DOHH2 (cell line): ENCODE data around the gene ORAI2.
A peak's percentile ranks its signal among the peaks of the same experiment; 100 is the strongest.

Experiments used
- H3F3A ChIP-seq: fragments of 200-600 bp; sonication (generic), shearing (Covaris generic); 2 replicates; pipeline ENCODE4 v1.6.0; 2016; ENCODE audit warnings: antibody characterized with exemption, mild to moderate bottlenecking; ENCODE audit not compliant: control insufficient read depth, insufficient read depth
- H3K27ac ChIP-seq: fragments of 200-600 bp; sonication (generic); 2 replicates; pipeline ENCODE4 v1.5.1; 2014; ENCODE audit warnings: low read depth, mild to moderate bottlenecking, low read length, moderate library complexity
- H3K27me3 ChIP-seq: fragments of 200-600 bp; sonication (generic); 2 replicates; pipeline ENCODE4 v1.6.1; 2014; ENCODE audit warnings: mild to moderate bottlenecking, low read length, mixed read lengths; ENCODE audit not compliant: control insufficient read depth
- H3K36me3 ChIP-seq: fragments of 200-600 bp; sonication (generic); 2 replicates; pipeline ENCODE4 v1.6.1; 2014; ENCODE audit warnings: mild to moderate bottlenecking, low read length, moderate library complexity, mixed read lengths; ENCODE audit not compliant: control insufficient read depth
- H3K4me1 ChIP-seq: fragments of 200-600 bp; sonication (generic); 2 replicates; pipeline ENCODE4 v1.6.1; 2014; ENCODE audit warnings: mild to moderate bottlenecking, low read length, mixed read lengths; ENCODE audit not compliant: control insufficient read depth
- H3K4me2 ChIP-seq: fragments of 200-600 bp; sonication (generic); 2 replicates; pipeline ENCODE4 v1.6.0; 2014; ENCODE audit warnings: mild to moderate bottlenecking, low read length, moderate library complexity
- H3K4me3 ChIP-seq: fragments of 200-600 bp; sonication (generic); 2 replicates; pipeline ENCODE4 v1.5.1; 2014; ENCODE audit warnings: mild to moderate bottlenecking, low read length, mixed read lengths
- H3K79me2 ChIP-seq: fragments of 200-600 bp; sonication (generic); 2 replicates; pipeline ENCODE4 v1.6.1; 2014; ENCODE audit warnings: mild to moderate bottlenecking, low read length, mixed read lengths; ENCODE audit not compliant: control insufficient read depth
- H3K9me2 ChIP-seq: fragments of 200-600 bp; sonication (generic); replicated peaks from 2 replicates; pipeline ENCODE4 v1.6.1; 2014; ENCODE audit warnings: mild to moderate bottlenecking, low read length, mixed read lengths; ENCODE audit not compliant: control insufficient read depth
- H3K9me3 ChIP-seq: fragments of 200-600 bp; sonication (generic); 2 replicates; pipeline ENCODE4 v1.6.1; 2014; ENCODE audit warnings: antibody characterized with exemption, low read length, mixed read lengths; ENCODE audit not compliant: control insufficient read depth, insufficient read depth
- H4K20me1 ChIP-seq: fragments of 200-600 bp; sonication (generic); 2 replicates; pipeline ENCODE4 v1.6.0; 2014; ENCODE audit warnings: low read depth, mild to moderate bottlenecking, antibody characterized with exemption, low read length, moderate library complexity; ENCODE audit not compliant: control insufficient read depth, insufficient read depth
- EZH2phosphoT487 ChIP-seq: fragments of 200-600 bp; sonication (generic); IDR thresholded peaks from 2 replicates; pipeline ENCODE4 v1.6.1; 2017; ENCODE audit warnings: borderline replicate concordance, mild to moderate bottlenecking, antibody characterized with exemption, low read length, moderate library complexity, mixed read lengths
- TF ChIP-seq, protein P1 (sequence below): fragments of 200-600 bp; sonication (generic); IDR thresholded peaks from one replicate; pipeline ENCODE4 v1.5.1; 2014; ENCODE audit warnings: antibody characterized with exemption, mild to moderate bottlenecking, low read depth, low read length; ENCODE audit not compliant: poor library complexity, severe bottlenecking

Gene ORAI2

DNA sequence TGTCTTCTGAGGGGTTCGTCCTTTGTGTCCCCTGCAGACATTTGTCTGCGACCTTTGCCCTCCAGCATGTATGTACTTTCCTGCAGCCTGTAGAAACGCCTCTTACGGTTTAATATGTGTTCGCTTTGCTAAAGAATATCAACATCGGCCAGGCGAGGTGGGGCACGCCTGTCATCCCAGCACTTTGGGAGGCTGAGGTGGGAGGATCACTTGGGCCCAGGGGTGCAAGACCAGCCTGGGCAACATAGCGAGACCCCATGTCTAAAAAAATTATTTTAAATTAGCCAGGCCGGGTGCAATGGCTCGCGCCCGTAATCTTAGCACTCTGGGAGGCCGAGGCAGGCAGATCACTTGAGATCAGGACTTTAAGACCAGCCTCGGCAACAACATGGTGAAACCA, 15.8 kb downstream of the ORAI2 start:
- Histone ChIP-seq H3K79me2 (peaks cover 36% of the 10 kb centered on the region), H3K4me1 (peaks cover 48% of the 10 kb centered on the region)
- TF ChIP-seq, protein P1, sequence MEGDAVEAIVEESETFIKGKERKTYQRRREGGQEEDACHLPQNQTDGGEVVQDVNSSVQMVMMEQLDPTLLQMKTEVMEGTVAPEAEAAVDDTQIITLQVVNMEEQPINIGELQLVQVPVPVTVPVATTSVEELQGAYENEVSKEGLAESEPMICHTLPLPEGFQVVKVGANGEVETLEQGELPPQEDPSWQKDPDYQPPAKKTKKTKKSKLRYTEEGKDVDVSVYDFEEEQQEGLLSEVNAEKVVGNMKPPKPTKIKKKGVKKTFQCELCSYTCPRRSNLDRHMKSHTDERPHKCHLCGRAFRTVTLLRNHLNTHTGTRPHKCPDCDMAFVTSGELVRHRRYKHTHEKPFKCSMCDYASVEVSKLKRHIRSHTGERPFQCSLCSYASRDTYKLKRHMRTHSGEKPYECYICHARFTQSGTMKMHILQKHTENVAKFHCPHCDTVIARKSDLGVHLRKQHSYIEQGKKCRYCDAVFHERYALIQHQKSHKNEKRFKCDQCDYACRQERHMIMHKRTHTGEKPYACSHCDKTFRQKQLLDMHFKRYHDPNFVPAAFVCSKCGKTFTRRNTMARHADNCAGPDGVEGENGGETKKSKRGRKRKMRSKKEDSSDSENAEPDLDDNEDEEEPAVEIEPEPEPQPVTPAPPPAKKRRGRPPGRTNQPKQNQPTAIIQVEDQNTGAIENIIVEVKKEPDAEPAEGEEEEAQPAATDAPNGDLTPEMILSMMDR = no peak
- TF ChIP-seq EZH2phosphoT487 = no peak

DNA sequence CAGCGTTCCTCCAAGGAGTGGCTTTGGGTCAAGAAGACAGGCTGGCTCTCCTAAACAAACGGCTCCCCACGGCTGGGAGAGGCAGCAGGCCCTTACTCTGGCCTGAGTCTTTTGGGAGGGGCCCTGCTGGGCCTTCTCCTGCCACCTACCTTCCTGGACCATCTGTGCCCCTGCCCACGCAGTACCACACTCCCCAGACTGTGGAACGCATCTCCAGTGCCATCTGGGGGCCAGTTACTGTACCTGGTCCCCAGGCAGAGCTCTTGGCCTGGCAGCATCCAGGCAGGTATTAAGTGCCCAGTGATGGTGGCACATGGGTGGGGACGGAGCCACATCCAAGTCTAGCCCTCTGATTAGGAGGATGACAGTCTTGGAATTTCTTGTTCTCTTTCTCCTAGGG, 16.9 kb downstream of the ORAI2 start:
- Histone ChIP-seq H3K9me2 (no peaks in the 10 kb centered on the region), H3K36me3 (peaks cover 37% of the 10 kb centered on the region), H3K4me3 (no peak overlapping the region), H3K27me3 (no peaks in the 10 kb centered on the region), H3K79me2 (peaks cover 30% of the 10 kb centered on the region), H3F3A (peaks cover 28% of the 10 kb centered on the region), H4K20me1 (peaks cover 6% of the 10 kb centered on the region; the same call in 1 of the 2 replicates), H3K4me1 (peaks cover 37% of the 10 kb centered on the region), H3K4me2 (no peak overlapping the region), H3K9me3 (no peaks in the 10 kb centered on the region), H3K27ac (no peak overlapping the region; the same call in 1 of the 2 replicates)
- TF ChIP-seq, protein P1 = peak; percentile 83
- TF ChIP-seq EZH2phosphoT487 = no peak

More for the DNA sequence above, 15.8 kb downstream of the ORAI2 start:
- Histone ChIP-seq H3K4me3 (no peak overlapping the region), H3K27me3 (no peaks in the 10 kb centered on the region), H3K27ac (no peak overlapping the region), H3F3A (peaks cover 30% of the 10 kb centered on the region), H3K9me2 (no peaks in the 10 kb centered on the region), H3K9me3 (no peaks in the 10 kb centered on the region), H3K36me3 (peaks cover 46% of the 10 kb centered on the region), H3K4me2 (no peak overlapping the region), H4K20me1 (peaks cover 6% of the 10 kb centered on the region; the same call in 1 of the 2 replicates)

DNA sequence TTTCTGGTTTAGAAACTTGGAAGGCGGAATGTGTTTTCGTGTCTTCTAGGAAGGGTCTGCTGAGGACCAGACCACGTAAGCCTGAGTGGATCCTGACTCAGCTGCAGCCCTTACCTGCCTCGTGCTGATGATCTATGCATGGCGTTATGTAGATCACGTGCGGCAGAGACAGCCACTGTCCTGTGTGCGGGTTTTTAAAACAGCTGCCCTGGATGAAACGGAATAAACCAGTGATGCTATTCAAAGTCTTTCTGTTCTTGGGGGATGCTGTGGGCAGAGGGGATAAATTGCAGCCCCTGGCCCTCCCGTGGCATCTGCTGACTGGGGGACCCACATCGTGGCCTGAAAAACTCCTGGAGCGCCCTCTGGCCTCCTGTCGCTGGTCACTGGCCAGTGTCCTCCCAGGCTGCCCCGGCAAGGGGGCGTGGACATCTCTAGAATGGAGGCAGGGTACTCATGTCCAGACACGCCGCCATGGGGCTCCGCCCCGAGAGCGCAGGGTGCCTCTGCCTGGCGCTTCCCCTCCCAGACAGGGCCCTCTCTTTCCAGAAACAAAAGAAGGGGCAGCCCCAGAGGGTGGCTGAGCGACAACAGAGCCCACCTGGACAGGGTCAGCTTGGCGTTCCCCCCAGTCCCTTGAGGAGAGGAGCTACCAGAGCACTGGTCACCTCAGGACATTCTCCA, 18.1 kb downstream of the ORAI2 start:
- no peak for TF ChIP-seq EZH2phosphoT487
- TF ChIP-seq, protein P1 = no peak
- peaks cover 24% of the 10 kb centered on the region for H3K4me1 ChIP-seq
- H4K20me1 ChIP-seq = peaks cover 10% of the 10 kb centered on the region; the same call in 1 of the 2 replicates
- H3K79me2 ChIP-seq = peaks cover 17% of the 10 kb centered on the region
- H3K36me3 ChIP-seq = peaks cover 31% of the 10 kb centered on the region
- peaks cover 23% of the 10 kb centered on the region for H3F3A ChIP-seq
- H3K27ac ChIP-seq = no peak overlapping the region
- no peak overlapping the region for H3K4me3 ChIP-seq
- H3K4me2 ChIP-seq = no peak overlapping the region
- H3K9me3 ChIP-seq = no peaks in the 10 kb centered on the region
- no peaks in the 10 kb centered on the region for H3K27me3 ChIP-seq
- H3K9me2 ChIP-seq = no peaks in the 10 kb centered on the region
